ENCODE results near the gene OSBPL9. TPM values are rescaled to one million over a fixed set of nuclear protein-coding genes. Genes with fewer than 3 reads are reported as not detected.

The OSBPL9 gene
- total RNA-seq, 1 experiment from 2014 or later: 67.6 TPM

DNA sequence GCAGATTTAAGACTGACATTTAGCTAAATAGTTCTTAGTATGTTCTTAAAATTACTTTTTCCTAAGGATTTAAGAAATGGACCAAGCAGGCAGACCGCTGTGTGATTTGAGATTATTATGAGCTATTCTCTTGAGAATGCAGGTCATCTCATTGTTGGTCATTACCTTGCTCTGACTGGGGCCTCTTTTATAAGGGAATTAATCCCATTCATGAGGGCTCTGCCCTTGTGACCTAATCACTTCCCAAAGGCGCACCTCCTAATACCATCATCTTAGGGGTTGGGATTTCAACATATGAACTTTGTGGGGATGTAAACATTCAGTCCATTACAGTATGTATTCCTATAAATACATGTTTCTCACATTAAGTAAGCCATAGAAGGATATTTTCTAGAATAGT is 24.2 kb downstream of the OSBPL9 start:
- intact Hi-C loops (cut with micrococcal nuclease; ENCODE audit: unreplicated experiment): no loop called here
- TF ChIP-seq, protein P1, sequence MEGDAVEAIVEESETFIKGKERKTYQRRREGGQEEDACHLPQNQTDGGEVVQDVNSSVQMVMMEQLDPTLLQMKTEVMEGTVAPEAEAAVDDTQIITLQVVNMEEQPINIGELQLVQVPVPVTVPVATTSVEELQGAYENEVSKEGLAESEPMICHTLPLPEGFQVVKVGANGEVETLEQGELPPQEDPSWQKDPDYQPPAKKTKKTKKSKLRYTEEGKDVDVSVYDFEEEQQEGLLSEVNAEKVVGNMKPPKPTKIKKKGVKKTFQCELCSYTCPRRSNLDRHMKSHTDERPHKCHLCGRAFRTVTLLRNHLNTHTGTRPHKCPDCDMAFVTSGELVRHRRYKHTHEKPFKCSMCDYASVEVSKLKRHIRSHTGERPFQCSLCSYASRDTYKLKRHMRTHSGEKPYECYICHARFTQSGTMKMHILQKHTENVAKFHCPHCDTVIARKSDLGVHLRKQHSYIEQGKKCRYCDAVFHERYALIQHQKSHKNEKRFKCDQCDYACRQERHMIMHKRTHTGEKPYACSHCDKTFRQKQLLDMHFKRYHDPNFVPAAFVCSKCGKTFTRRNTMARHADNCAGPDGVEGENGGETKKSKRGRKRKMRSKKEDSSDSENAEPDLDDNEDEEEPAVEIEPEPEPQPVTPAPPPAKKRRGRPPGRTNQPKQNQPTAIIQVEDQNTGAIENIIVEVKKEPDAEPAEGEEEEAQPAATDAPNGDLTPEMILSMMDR (IDR thresholded peaks at IDR 0.05; ENCODE audit: unreplicated experiment): no peak
- H3K4me3 Mint-ChIP-seq (ENCODE audit: low read depth, unreplicated experiment): no peak overlapping the region
- CTCF ChIA-PET: no interaction called here
- no peaks in the 10 kb centered on the region for H3K27me3 Mint-ChIP-seq (ENCODE audit: unreplicated experiment)
- H3K36me3 Mint-ChIP-seq (ENCODE audit: insufficient read depth, unreplicated experiment): no peaks in the 10 kb centered on the region
- H3K4me1 Mint-ChIP-seq (ENCODE audit: low read depth, unreplicated experiment): peaks cover 55% of the 10 kb centered on the region
- no TSS peak for BruUV-seq (replicated peaks)
- H3K9me3 Mint-ChIP-seq (ENCODE audit: low read depth, unreplicated experiment): peaks cover 3% of the 10 kb centered on the region
- no peak overlapping the region for H3K27ac Mint-ChIP-seq (ENCODE audit: unreplicated experiment)
- no peak for DNase-seq

DNA sequence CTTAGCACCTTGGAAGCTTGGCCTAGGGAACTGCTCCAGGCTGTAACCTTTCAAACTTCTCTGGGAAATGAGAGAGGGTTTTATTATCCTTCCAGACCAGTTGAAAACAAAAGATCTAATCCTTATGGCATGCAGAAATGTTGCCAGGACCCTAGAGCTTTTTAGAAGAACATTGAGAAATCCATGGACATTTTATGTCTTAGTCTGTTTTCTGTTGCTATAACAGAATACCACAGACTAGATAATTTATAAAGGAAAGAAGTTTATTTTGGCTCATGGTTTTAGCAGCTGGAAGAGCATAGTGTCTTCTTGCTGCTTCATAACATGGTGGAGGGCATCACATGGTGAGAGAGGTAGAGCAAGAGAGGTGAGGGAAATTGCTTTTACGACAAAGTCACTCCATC is 25.8 kb downstream of the OSBPL9 start:
- BruUV-seq (replicated peaks): no TSS peak
- CTCF ChIA-PET: no interaction called here
- intact Hi-C loops (cut with micrococcal nuclease; ENCODE audit: unreplicated experiment): no loop called here
- H3K4me1 Mint-ChIP-seq (ENCODE audit: low read depth, unreplicated experiment): peaks cover 56% of the 10 kb centered on the region
- H3K27ac Mint-ChIP-seq (ENCODE audit: unreplicated experiment): no peak overlapping the region
- H3K4me3 Mint-ChIP-seq (ENCODE audit: low read depth, unreplicated experiment): no peak overlapping the region
- H3K9me3 Mint-ChIP-seq (ENCODE audit: low read depth, unreplicated experiment): peaks cover 3% of the 10 kb centered on the region
- TF ChIP-seq, protein P1 (IDR thresholded peaks at IDR 0.05; ENCODE audit: unreplicated experiment): no peak
- no peaks in the 10 kb centered on the region for H3K36me3 Mint-ChIP-seq (ENCODE audit: insufficient read depth, unreplicated experiment)
- no peak for DNase-seq
- H3K27me3 Mint-ChIP-seq (ENCODE audit: unreplicated experiment): no peaks in the 10 kb centered on the region

DNA sequence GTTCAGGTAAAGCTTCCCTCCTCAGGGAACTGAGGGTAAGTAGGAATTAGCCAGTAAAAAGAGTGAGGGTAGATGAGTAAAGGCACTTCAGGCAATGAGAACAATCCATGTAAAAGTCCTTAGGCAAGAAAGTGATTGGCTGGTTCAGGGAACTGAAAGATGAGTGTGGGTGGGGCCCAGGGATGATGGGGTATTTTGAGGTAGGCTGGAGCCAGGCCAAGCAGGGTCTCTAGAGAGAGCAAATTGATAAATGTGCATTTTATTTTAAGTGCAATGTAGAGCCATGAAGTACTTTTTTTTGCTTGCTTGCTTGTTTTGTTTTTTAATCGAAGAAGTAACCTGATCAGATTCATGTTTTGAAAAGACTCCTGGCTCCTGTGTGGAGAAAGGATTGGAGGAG is 26.5 kb downstream of the OSBPL9 start:
- H3K27ac Mint-ChIP-seq (ENCODE audit: unreplicated experiment): no peak overlapping the region
- H3K4me3 Mint-ChIP-seq (ENCODE audit: low read depth, unreplicated experiment): no peak overlapping the region
- peaks cover 56% of the 10 kb centered on the region for H3K4me1 Mint-ChIP-seq (ENCODE audit: low read depth, unreplicated experiment)
- no peaks in the 10 kb centered on the region for H3K27me3 Mint-ChIP-seq (ENCODE audit: unreplicated experiment)
- H3K36me3 Mint-ChIP-seq (ENCODE audit: insufficient read depth, unreplicated experiment): no peaks in the 10 kb centered on the region
- peaks cover 3% of the 10 kb centered on the region for H3K9me3 Mint-ChIP-seq (ENCODE audit: low read depth, unreplicated experiment)
- no peak for DNase-seq
- BruUV-seq (replicated peaks): no TSS peak
- intact Hi-C loops (cut with micrococcal nuclease; ENCODE audit: unreplicated experiment): no loop called here
- CTCF ChIA-PET: no interaction called here
- TF ChIP-seq, protein P1 (IDR thresholded peaks at IDR 0.05; ENCODE audit: unreplicated experiment): no peak

DNA sequence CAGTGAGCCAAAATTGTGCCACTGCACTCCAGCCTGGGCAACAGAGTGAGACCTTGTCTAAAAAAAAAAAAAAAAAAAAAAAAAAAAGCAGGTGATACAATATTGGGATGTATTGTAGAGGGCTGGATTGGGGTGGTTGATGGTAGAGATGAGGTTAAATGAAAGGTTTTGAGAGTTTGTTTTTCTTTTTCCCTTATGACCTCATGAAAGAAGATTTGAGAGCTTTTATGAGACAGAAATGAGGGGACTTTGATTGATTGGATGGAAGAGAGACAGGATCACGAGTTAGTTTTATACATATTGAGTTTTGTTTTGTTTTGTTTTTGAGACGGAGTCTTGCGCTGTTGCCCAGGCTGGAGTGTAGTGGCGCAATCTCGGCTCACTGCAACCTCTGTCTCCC is 27.1 kb downstream of the OSBPL9 start:
- H3K4me1 Mint-ChIP-seq (ENCODE audit: low read depth, unreplicated experiment): peaks cover 58% of the 10 kb centered on the region
- CTCF ChIA-PET: no interaction called here
- no peaks in the 10 kb centered on the region for H3K36me3 Mint-ChIP-seq (ENCODE audit: insufficient read depth, unreplicated experiment)
- H3K4me3 Mint-ChIP-seq (ENCODE audit: low read depth, unreplicated experiment): no peak overlapping the region
- TF ChIP-seq, protein P1 (IDR thresholded peaks at IDR 0.05; ENCODE audit: unreplicated experiment): no peak
- no peak for DNase-seq
- no TSS peak for BruUV-seq (replicated peaks)
- H3K9me3 Mint-ChIP-seq (ENCODE audit: low read depth, unreplicated experiment): peaks cover 3% of the 10 kb centered on the region
- H3K27ac Mint-ChIP-seq (ENCODE audit: unreplicated experiment): peak overlapping the region; percentile 13
- no peaks in the 10 kb centered on the region for H3K27me3 Mint-ChIP-seq (ENCODE audit: unreplicated experiment)
- intact Hi-C loops (cut with micrococcal nuclease; ENCODE audit: unreplicated experiment): loop anchor here (1.0 kb wide), 1 partner anchor 46 kb away; no protein-coding TSS in a partner anchor

All from Calu3 (cell line).